Prostate gland (tissue), 2 donors: ENCODE results near the gene NUCKS1. TPM values are rescaled to one million over a fixed set of nuclear protein-coding genes. Genes with fewer than 3 reads are reported as not detected.

Experiments used
- DNase-seq: peaks from one replicate; pipeline ENCODE4 v3.0.0-alpha.2; 2019; ENCODE audit warnings: low spot score
- H3K27ac ChIP-seq, 2 donors: fragments of 200-600 bp; sonication (generic); 2 replicates each; pipeline ENCODE4 v1.5.1; 2017 to 2019
- H3K27me3 ChIP-seq: fragments of 200-600 bp; sonication (generic); replicated peaks from 2 replicates; pipeline ENCODE4 v1.5.1; 2019; ENCODE audit not compliant: insufficient read depth
- H3K36me3 ChIP-seq, 2 donors: fragments of 200-600 bp; sonication (generic); 1 replicate in 1 of 2; 2 replicates in 1 of 2; pipeline versions ENCODE4 v1.5.1 to v1.8.1; 2017 to 2019
- H3K4me1 ChIP-seq: fragments of 200-600 bp; sonication (generic); replicated peaks from 2 replicates; pipeline ENCODE4 v1.5.1; 2019
- H3K4me3 ChIP-seq, 2 donors: fragments of 200-600 bp; sonication (generic); 2 replicates each; pipeline ENCODE4 v1.5.1; 2017 to 2019
- H3K9me3 ChIP-seq: fragments of 200-600 bp; sonication (generic); 2 replicates; pipeline ENCODE4 v1.5.1; 2017
- POLR2A ChIP-seq: fragments of 450-650 bp; IDR thresholded peaks from one replicate; pipeline ENCODE4 v1.6.1; 2016; ENCODE audit warnings: antibody characterized with exemption, mild to moderate bottlenecking
- POLR2AphosphoS5 ChIP-seq: sonication (generic); formaldehyde crosslinking; IDR thresholded peaks from one replicate; pipeline ENCODE4 v1.6.1; 2017; ENCODE audit warnings: antibody characterized with exemption
- WGBS: methylation state at CpG from one replicate; pipeline ENCODE4 v1.1.5; 2018; 5-methylcytosine and 5-hydroxymethylcytosine counted together
- intact Hi-C: fragments of 100-400 bp; cut with DNase I; formaldehyde crosslinking; loops from one replicate; pipeline ENCODE4 v1.14.2; 2022
- total RNA-seq, 2 donors: library from RNA; depleted of rRNA; stranded (reverse); fragments of >200 nt; gene quantifications; one replicate each; pipeline ENCODE4 v1.1.0, GENCODE V29; 2016
- TF ChIP-seq, protein P1 (sequence below), 4 experiments: fragments of 200-600 bp in 2 of 4; fragments of 450-650 bp in 2 of 4; sonication (generic) in 2 of 4; IDR thresholded peaks; 1 replicate in 3 of 4; 2 replicates in 1 of 4; pipeline ENCODE4 v1.5.1; 2016 to 2019; ENCODE audit warnings: antibody characterized with exemption in 4 of 4, mild to moderate bottlenecking in 2 of 4, moderate library complexity in 2 of 4

NUCKS1 gene
- total RNA-seq, 2 donors from 2014 or later, result 102 to 111 TPM

DNA sequence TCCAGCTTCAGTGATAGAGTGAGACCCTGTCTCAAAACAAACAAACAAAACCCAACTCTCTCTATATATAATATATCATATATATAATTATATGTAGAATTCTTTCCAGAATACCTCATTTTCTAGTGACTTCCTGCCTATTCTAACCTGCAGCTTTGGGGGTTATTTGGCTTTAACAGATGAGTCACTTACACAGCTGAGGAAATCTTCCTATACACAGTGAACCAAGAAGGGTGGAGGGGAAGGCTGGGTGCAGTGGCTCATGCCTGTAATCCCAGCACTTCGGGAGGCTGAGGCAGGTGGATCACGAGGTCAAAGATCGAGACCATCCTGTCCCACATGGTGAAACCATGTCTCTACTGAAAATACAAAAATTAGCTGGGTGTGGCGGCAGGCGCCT, 16.1 kb upstream of the NUCKS1 start:
- H3K9me3 ChIP-seq, result no peaks in the 10 kb centered on the region
- no peak for TF ChIP-seq POLR2AphosphoS5
- TF ChIP-seq POLR2A, result no peak
- TF ChIP-seq, protein P1, sequence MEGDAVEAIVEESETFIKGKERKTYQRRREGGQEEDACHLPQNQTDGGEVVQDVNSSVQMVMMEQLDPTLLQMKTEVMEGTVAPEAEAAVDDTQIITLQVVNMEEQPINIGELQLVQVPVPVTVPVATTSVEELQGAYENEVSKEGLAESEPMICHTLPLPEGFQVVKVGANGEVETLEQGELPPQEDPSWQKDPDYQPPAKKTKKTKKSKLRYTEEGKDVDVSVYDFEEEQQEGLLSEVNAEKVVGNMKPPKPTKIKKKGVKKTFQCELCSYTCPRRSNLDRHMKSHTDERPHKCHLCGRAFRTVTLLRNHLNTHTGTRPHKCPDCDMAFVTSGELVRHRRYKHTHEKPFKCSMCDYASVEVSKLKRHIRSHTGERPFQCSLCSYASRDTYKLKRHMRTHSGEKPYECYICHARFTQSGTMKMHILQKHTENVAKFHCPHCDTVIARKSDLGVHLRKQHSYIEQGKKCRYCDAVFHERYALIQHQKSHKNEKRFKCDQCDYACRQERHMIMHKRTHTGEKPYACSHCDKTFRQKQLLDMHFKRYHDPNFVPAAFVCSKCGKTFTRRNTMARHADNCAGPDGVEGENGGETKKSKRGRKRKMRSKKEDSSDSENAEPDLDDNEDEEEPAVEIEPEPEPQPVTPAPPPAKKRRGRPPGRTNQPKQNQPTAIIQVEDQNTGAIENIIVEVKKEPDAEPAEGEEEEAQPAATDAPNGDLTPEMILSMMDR (IDR thresholded peaks at IDR 0.05), result no peak
- DNase-seq, result no peak
- no peaks in the 10 kb centered on the region for H3K4me1 ChIP-seq
- 61% methylated on average over 5 of the region's 5 CpGs for WGBS
- no peaks in the 10 kb centered on the region for H3K27me3 ChIP-seq
- H3K36me3 ChIP-seq, result no peaks in the 10 kb centered on the region
- intact Hi-C loops, result no loop called here
- H3K27ac ChIP-seq, result no peak overlapping the region
- no peak overlapping the region for H3K4me3 ChIP-seq

DNA sequence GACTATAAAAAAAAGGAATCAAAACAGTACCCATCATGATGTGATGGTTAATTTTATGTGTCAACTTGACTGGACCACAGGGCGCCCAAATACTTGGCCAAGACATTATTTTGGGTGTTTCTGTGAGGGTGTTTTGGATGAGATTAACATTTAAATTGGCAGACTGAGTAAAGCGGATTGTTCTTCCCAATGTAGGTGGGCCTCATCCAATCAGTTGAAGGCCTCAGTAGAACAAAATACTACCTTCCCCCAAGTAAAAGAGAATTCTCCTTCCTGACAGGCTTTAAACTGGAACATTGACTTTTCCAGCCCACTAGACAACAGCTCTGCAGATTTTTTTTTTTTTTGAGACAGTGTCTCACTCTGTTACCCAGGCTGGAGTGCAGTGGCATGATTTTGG, 14.6 kb upstream of the NUCKS1 start:
- no peak for DNase-seq
- H3K27me3 ChIP-seq, result no peaks in the 10 kb centered on the region
- intact Hi-C loops, result no loop called here
- no peaks in the 10 kb centered on the region for H3K4me1 ChIP-seq
- no peak overlapping the region for H3K4me3 ChIP-seq
- no peaks in the 10 kb centered on the region for H3K9me3 ChIP-seq
- no peak overlapping the region for H3K27ac ChIP-seq
- WGBS, result 95% methylated on average over 2 of the region's 2 CpGs
- TF ChIP-seq POLR2A (no peak), POLR2AphosphoS5 (no peak)
- TF ChIP-seq, protein P1 (IDR thresholded peaks at IDR 0.05), result no peak
- H3K36me3 ChIP-seq, result no peaks in the 10 kb centered on the region

DNA sequence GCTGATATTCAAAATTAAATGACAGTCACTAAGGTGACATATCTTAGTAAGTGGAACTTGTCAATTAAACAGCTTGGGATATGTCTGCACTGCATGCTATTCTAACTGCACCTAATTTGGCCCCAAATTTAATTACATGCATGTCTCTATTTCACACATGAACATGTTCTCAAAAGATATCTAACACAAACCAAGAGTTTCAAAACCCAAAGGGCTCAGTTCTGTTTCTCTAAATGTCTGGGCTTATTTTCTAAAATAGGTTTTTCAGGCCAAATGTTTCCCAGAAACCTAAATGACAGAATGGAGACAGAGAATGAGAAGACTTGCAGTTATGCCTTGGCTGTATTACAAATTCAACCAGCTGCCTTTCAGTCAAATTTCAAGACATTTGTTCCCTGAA, 14.0 kb upstream of the NUCKS1 start:
- intact Hi-C loops, result no loop called here
- Histone ChIP-seq H3K4me1 (no peaks in the 10 kb centered on the region), H3K27ac (no peak overlapping the region), H3K4me3 (no peak overlapping the region), H3K27me3 (no peaks in the 10 kb centered on the region), H3K36me3 (no peaks in the 10 kb centered on the region), H3K9me3 (no peaks in the 10 kb centered on the region)
- no peak for DNase-seq
- TF ChIP-seq POLR2A (no peak), POLR2AphosphoS5 (no peak)
- TF ChIP-seq, protein P1 (IDR thresholded peaks at IDR 0.05), result no peak

DNA sequence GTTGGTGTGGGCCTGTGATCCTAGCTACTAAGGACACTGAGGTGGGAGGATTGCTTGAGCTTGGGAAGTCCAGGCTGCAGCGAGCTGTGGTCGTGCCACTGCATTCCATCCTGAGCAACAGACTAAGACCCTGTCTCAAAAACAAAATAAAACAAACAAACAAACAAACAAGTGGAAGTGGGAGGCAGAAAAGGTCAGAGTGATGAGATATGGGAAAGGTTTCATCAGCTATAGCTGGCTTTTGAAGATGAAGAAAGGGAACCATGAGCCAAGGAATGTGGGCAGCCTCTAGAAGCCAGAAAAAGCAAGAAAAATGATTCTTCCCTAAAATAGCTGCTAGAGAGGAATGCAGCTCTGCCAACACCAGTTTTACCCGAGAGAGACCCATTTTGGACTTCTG, 10.6 kb upstream of the NUCKS1 start:
- no peak for DNase-seq
- Histone ChIP-seq H3K9me3 (no peaks in the 10 kb centered on the region), H3K4me3 (no peak overlapping the region), H3K27me3 (no peaks in the 10 kb centered on the region), H3K27ac (no peak overlapping the region), H3K4me1 (no peaks in the 10 kb centered on the region), H3K36me3 (no peaks in the 10 kb centered on the region)
- no peak for TF ChIP-seq POLR2AphosphoS5
- TF ChIP-seq, protein P1 (IDR thresholded peaks at IDR 0.05), result no peak
- no peak for TF ChIP-seq POLR2A
- intact Hi-C loops, result no loop called here
- WGBS, result 77% methylated on average over 3 of the region's 3 CpGs

DNA sequence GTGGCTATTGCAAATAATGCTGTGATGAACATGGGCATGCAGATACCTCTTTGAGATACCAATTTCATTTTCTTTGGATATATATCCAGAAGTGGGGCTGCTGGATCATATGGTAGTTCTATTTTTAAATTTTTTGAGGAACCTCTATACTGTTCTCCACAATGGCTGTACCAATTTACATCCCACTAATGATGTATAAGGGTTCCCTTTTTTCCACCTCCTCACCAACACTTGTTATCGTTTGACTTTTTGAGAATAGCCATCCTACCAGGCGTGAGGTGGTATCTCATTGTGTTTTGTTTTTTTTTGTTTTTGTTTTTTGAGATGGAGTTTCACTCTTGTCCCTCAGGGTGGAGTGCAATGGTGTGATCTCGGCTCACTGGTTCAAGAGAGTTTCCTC, 6.6 kb upstream of the NUCKS1 start:
- Histone ChIP-seq H3K27ac (no peak overlapping the region), H3K27me3 (no peaks in the 10 kb centered on the region)
- intact Hi-C loops, result no loop called here

More for the DNA sequence above, 6.6 kb upstream of the NUCKS1 start:
- no peaks in the 10 kb centered on the region for H3K9me3 ChIP-seq
- no peaks in the 10 kb centered on the region for H3K36me3 ChIP-seq
- WGBS, result 95% methylated on average over 3 of the region's 3 CpGs
- no peak for DNase-seq
- no peaks in the 10 kb centered on the region for H3K4me1 ChIP-seq
- TF ChIP-seq, protein P1 (IDR thresholded peaks at IDR 0.05), result no peak
- TF ChIP-seq POLR2A (no peak), POLR2AphosphoS5 (no peak)
- no peak overlapping the region for H3K4me3 ChIP-seq
